Erythroblast (primary cell): ENCODE data around the gene SNTN.

ENCODE experiments used
- GATA1 ChIP-seq: IDR thresholded peaks from 2 replicates; pipeline ENCODE4 v1.6.1; 2011; ENCODE audit warnings: low read depth, mild to moderate bottlenecking, control low read depth, low read length, moderate library complexity
- POLR2A ChIP-seq: IDR thresholded peaks from 2 replicates; pipeline ENCODE4 v1.6.1; 2011; ENCODE audit warnings: mild to moderate bottlenecking, low read length

GRCh38 chr3:63706321-63707085 is 54.0 kb downstream of the SNTN start:
- TF ChIP-seq POLR2A (no peak), GATA1 (no peak)
